Measurements from ENCODE around the gene RLBP1. TPM values are rescaled to one million over a fixed set of nuclear protein-coding genes. Genes with fewer than 3 reads are reported as not detected.

The RLBP1 gene
- total RNA-seq, 5 donors from 2014 or later (not counting 1 experiment from before 2014, with no cell fraction given): not detected

DNA sequence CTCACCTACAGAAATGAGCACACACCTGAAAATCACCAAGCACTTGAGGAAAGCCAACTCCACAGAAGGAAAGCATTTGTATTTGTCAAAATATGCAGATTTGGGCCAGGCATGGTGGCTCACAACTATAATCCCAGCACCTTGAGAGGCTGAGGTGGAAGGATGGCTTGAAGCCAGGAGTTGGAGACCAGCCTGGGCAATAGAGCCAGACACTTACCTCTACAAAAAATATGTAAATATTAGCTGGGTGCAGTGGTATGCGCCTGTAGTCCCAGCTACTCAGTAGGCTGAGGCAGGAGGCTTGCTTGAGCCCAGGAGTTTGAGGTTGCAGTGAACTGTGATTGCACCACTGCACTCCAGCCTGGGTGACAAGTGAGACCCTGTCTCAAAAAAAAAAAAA lies 12.3 kb downstream of the RLBP1 start:
- no peak for ATAC-seq (replicated peaks in 1 of 4)

DNA sequence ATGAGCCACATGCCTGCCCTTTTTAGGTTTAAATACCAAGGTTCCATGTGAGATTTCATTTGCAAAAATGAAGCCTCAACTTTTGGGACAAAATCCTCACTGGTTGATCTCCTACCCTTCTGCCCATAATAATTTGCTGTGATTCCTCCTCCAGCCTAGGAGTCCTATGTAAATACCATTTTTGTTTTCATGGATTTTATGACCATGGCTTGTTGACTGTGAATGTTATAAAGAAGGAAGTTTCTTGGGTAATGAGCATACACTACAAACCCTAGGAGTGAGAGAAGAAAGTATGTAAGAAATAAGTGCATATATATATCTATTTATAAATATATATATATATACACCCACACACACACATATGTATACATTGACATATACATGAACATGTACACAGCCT lies 13.1 kb downstream of the RLBP1 start:
- ChIA-PET POLR2A (no interaction called here), CTCF (no interaction called here)
- Mint-ChIP-seq H3K36me3 (no peaks in the 10 kb centered on the region), H3K27ac (no peak overlapping the region), H3K9me3 (no peaks in the 10 kb centered on the region), H3K4me3 (no peak overlapping the region), H3K27me3 (peaks cover 3% of the 10 kb centered on the region in 2 donors), H3K4me1 (peaks cover 20 to 29% (median 27%) of the 10 kb centered on the region in 3 donors)
- H3K4me3 ChIP-seq (ENCODE audit: control insufficient read depth in 1 of 2, extremely low read depth in 1 of 2, low read length in 1 of 2): no peak overlapping the region
- no peak for DNase-seq
- H3K27ac ChIP-seq (ENCODE audit: low read length): no peak overlapping the region
- H3K27me3 ChIP-seq (replicated peaks in 1 of 2; ENCODE audit: control insufficient read depth in 2 of 2, extremely low read depth in 1 of 2, insufficient read depth in 2 of 2, low read length in 1 of 2): peaks cover 0 to 8% of the 10 kb centered on the region in 2 experiments
- no peak for ATAC-seq (replicated peaks in 1 of 4)
- H3K36me3 ChIP-seq (ENCODE audit: control insufficient read depth in 2 of 2, extremely low read depth in 1 of 2, insufficient read depth in 1 of 2, low read length in 1 of 2): no peaks in the 10 kb centered on the region
- H3K4me1 ChIP-seq (ENCODE audit: control insufficient read depth in 1 of 2, extremely low read depth in 1 of 2, insufficient read depth in 2 of 2, low read length in 2 of 2): peaks cover 4 to 21% of the 10 kb centered on the region in 2 experiments
- no peaks in the 10 kb centered on the region for H3K9me3 ChIP-seq

More for the DNA sequence above, 12.3 kb downstream of the RLBP1 start:
- Histone ChIP-seq H3K9me3 (no peaks in the 10 kb centered on the region), H3K4me3 (ENCODE audit: control insufficient read depth in 1 of 2, extremely low read depth in 1 of 2, low read length in 1 of 2) (no peak overlapping the region), H3K27ac (ENCODE audit: low read length) (no peak overlapping the region), H3K4me1 (ENCODE audit: control insufficient read depth in 1 of 2, extremely low read depth in 1 of 2, insufficient read depth in 2 of 2, low read length in 2 of 2) (peaks cover under 1 to 16% of the 10 kb centered on the region in 2 experiments), H3K27me3 (replicated peaks in 1 of 2; ENCODE audit: control insufficient read depth in 2 of 2, extremely low read depth in 1 of 2, insufficient read depth in 2 of 2, low read length in 1 of 2) (peaks cover 0 to 8% of the 10 kb centered on the region in 2 experiments), H3K36me3 (ENCODE audit: control insufficient read depth in 2 of 2, extremely low read depth in 1 of 2, insufficient read depth in 1 of 2, low read length in 1 of 2) (no peaks in the 10 kb centered on the region)
- no peaks in the 10 kb centered on the region for H3K36me3 Mint-ChIP-seq
- ChIA-PET CTCF (interaction anchor here (0.7 to 0.8 kb wide), 3 partner anchors 40 to 1227 kb away, joined by 4 read pairs; no protein-coding TSS in a partner anchor), POLR2A (no interaction called here)
- H3K27ac Mint-ChIP-seq: no peak overlapping the region
- no peaks in the 10 kb centered on the region for H3K9me3 Mint-ChIP-seq
- H3K27me3 Mint-ChIP-seq: peaks cover 3% of the 10 kb centered on the region in 2 donors
- no CpG with 5 or more reads among the region's 1 CpG for WGBS (ENCODE audit: insufficient coverage)
- DNase-seq: no peak
- peaks cover 12 to 21% (median 19%) of the 10 kb centered on the region in 3 donors for H3K4me1 Mint-ChIP-seq
- no peak overlapping the region for H3K4me3 Mint-ChIP-seq

DNA sequence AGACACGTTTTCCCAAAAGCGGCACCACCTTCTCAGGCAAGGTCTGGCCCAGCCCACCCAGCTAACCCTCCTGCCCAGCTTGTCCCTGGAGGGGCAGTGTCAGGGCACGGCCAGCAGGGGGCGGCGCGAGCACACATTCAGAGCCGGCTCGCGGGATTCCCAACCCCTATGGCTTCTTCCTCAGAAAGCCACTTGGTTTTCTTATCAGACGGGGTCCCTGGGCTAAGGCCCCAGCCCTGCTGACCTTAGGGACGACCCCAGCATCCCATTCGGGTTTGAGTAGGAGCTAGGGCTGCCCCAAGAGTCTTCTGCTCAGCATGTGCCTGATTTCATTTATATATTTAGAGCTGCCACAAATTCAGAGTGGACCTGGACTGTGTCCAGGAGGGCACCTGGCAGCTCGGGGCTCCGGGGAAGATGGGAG lies 14.5 kb downstream of the RLBP1 start:
- CTCF ChIA-PET: interaction anchor here (0.6 to 2.1 kb wide), 15 partner anchors 8 to 304 kb away, joined by 3 to 11 read pairs (median 4); partner anchors contain the start of genes FANCI (in 1 of the 2) and POLG (in 1 of the 2)
- H3K27ac Mint-ChIP-seq: no peak overlapping the region
- peaks cover 3% of the 10 kb centered on the region in 2 donors for H3K27me3 Mint-ChIP-seq
- peaks cover 21 to 30% (median 30%) of the 10 kb centered on the region in 3 donors for H3K4me1 Mint-ChIP-seq
- Histone ChIP-seq H3K27ac (ENCODE audit: low read length) (no peak overlapping the region), H3K27me3 (replicated peaks in 1 of 2; ENCODE audit: control insufficient read depth in 2 of 2, extremely low read depth in 1 of 2, insufficient read depth in 2 of 2, low read length in 1 of 2) (peaks cover 0 to 8% of the 10 kb centered on the region in 2 experiments), H3K4me1 (ENCODE audit: control insufficient read depth in 1 of 2, extremely low read depth in 1 of 2, insufficient read depth in 2 of 2, low read length in 2 of 2) (peaks cover 4 to 21% of the 10 kb centered on the region in 2 experiments), H3K36me3 (ENCODE audit: control insufficient read depth in 2 of 2, extremely low read depth in 1 of 2, insufficient read depth in 1 of 2, low read length in 1 of 2) (no peaks in the 10 kb centered on the region), H3K9me3 (no peaks in the 10 kb centered on the region), H3K4me3 (ENCODE audit: control insufficient read depth in 1 of 2, extremely low read depth in 1 of 2, low read length in 1 of 2) (no peak overlapping the region)
- H3K9me3 Mint-ChIP-seq: no peaks in the 10 kb centered on the region
- 0% methylated on average over 14 of the region's 14 CpGs for WGBS (ENCODE audit: insufficient coverage)
- DNase-seq (peak; percentile 9 to 81 (median 56)), ATAC-seq (replicated peaks in 1 of 4) (peak; percentile 80 to 91 (median 82))
- POLR2A ChIA-PET: interaction anchor here in 1 of 2 donors (0.5 kb wide), 1 partner anchor 246 kb away, joined by 4 read pairs; no protein-coding TSS in a partner anchor
- peak overlapping the region in 1 of 3 donors; percentile 19 for H3K4me3 Mint-ChIP-seq
- H3K36me3 Mint-ChIP-seq: no peaks in the 10 kb centered on the region

DNA sequence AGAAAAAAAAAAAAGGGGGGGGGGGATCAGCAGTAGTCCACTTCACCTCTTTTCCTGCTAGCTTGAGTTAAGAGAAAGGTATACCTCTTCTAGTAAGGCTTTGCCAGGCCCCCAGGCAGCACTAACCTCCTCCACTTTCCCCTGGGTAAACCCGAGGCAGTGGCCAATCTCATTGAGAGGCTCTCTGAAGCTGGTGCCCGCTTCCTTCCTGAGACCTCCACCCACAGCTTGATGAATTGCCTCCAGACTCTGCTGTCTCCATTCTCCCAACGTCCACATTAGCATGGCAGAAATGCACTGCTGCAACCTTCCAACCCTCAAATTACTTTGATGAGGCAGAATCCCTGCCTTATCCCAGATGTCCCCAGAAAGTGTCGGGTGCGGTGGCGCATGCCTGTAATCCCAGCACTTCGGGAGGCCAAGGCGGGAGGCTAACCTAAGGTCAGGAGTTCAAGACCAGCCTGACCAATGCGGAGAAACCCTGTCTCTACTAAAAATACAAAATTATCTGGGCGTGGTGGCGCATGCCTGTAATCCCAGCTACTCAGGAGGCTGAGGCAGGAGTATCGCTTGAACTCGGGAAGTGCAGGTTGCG lies 15.3 kb downstream of the RLBP1 start:
- Mint-ChIP-seq H3K27ac (no peak overlapping the region), H3K27me3 (peaks cover 3% of the 10 kb centered on the region in 2 donors)
- H3K4me3 ChIP-seq (ENCODE audit: control insufficient read depth in 1 of 2, extremely low read depth in 1 of 2, low read length in 1 of 2): no peak overlapping the region

DNA sequence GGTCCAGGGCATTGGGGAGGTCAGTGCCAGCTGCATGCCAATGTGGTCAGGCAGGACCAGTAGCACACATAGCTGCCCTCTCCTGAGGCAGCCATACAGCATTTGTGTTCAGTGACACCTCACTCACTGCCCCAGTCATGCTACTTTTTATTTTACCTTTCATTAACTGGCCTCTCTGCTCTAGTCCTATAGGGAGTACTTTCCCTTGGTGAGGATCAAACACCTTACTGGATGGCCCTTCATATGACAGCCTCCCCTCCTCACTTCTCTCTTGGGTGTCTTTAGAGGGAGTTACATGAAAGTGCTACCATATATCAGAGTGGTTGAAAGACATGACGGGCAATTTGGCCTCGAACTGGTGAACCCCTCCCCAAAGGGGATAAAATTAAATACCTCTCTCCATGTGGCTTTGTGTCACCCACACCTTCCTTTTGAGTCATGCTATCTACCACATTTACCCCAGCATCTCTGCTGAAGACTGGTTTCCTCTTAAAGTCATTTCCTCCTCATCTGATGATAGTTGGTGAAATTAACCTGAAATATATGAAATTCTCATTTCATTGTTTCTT lies 17.6 kb downstream of the RLBP1 start:
- Histone ChIP-seq H3K27me3 (replicated peaks in 1 of 2; ENCODE audit: control insufficient read depth in 2 of 2, extremely low read depth in 1 of 2, insufficient read depth in 2 of 2, low read length in 1 of 2) (peaks cover 0 to 8% of the 10 kb centered on the region in 2 experiments), H3K27ac (ENCODE audit: low read length) (no peak overlapping the region), H3K4me1 (ENCODE audit: control insufficient read depth in 1 of 2, extremely low read depth in 1 of 2, insufficient read depth in 2 of 2, low read length in 2 of 2) (peaks cover 4 to 21% of the 10 kb centered on the region in 2 experiments), H3K36me3 (ENCODE audit: control insufficient read depth in 2 of 2, extremely low read depth in 1 of 2, insufficient read depth in 1 of 2, low read length in 1 of 2) (peaks cover 1 to 5% of the 10 kb centered on the region in 2 donors), H3K9me3 (no peaks in the 10 kb centered on the region), H3K4me3 (ENCODE audit: control insufficient read depth in 1 of 2, extremely low read depth in 1 of 2, low read length in 1 of 2) (no peak overlapping the region)
- peak overlapping the region; percentile 5 to 83 for H3K27ac Mint-ChIP-seq
- no CpG with 5 or more reads among the region's 2 CpGs for WGBS (ENCODE audit: insufficient coverage)
- H3K4me3 Mint-ChIP-seq: no peak overlapping the region
- ChIA-PET CTCF (interaction anchor here in 1 of 2 donors (0.8 kb wide), 1 partner anchor 10 kb away, joined by 3 read pairs; no protein-coding TSS in a partner anchor), POLR2A (no interaction called here)
- no peaks in the 10 kb centered on the region for H3K9me3 Mint-ChIP-seq
- H3K4me1 Mint-ChIP-seq: peaks cover 21 to 30% (median 30%) of the 10 kb centered on the region in 3 donors
- peaks cover 3% of the 10 kb centered on the region in 2 donors for H3K27me3 Mint-ChIP-seq
- peak in 1 of 35 experiments; percentile 16 for DNase-seq
- peak in 3 of 4 experiments; percentile 67 to 73 (median 72) for ATAC-seq (replicated peaks in 1 of 4)
- H3K36me3 Mint-ChIP-seq: peaks cover 8% of the 10 kb centered on the region

More for the DNA sequence above, 15.3 kb downstream of the RLBP1 start:
- Histone ChIP-seq H3K27ac (ENCODE audit: low read length) (no peak overlapping the region), H3K27me3 (replicated peaks in 1 of 2; ENCODE audit: control insufficient read depth in 2 of 2, extremely low read depth in 1 of 2, insufficient read depth in 2 of 2, low read length in 1 of 2) (peaks cover 0 to 8% of the 10 kb centered on the region in 2 experiments), H3K9me3 (no peaks in the 10 kb centered on the region), H3K4me1 (ENCODE audit: control insufficient read depth in 1 of 2, extremely low read depth in 1 of 2, insufficient read depth in 2 of 2, low read length in 2 of 2) (peaks cover 4 to 21% of the 10 kb centered on the region in 2 experiments), H3K36me3 (ENCODE audit: control insufficient read depth in 2 of 2, extremely low read depth in 1 of 2, insufficient read depth in 1 of 2, low read length in 1 of 2) (no peaks in the 10 kb centered on the region)
- DNase-seq: no peak
- Mint-ChIP-seq H3K36me3 (peaks cover 3% of the 10 kb centered on the region), H3K9me3 (no peaks in the 10 kb centered on the region), H3K4me1 (peaks cover 21 to 30% (median 30%) of the 10 kb centered on the region in 3 donors), H3K4me3 (no peak overlapping the region)
- ATAC-seq (replicated peaks in 1 of 4): no peak
- WGBS (ENCODE audit: insufficient coverage): 76% methylated on average over 9 of the region's 14 CpGs
- ChIA-PET CTCF (interaction anchor here (0.6 to 2.1 kb wide), 17 partner anchors 9 to 1260 kb away, joined by 3 to 11 read pairs (median 4); partner anchors contain the start of gene FANCI (in 1 of the 2)), POLR2A (no interaction called here)

DNA sequence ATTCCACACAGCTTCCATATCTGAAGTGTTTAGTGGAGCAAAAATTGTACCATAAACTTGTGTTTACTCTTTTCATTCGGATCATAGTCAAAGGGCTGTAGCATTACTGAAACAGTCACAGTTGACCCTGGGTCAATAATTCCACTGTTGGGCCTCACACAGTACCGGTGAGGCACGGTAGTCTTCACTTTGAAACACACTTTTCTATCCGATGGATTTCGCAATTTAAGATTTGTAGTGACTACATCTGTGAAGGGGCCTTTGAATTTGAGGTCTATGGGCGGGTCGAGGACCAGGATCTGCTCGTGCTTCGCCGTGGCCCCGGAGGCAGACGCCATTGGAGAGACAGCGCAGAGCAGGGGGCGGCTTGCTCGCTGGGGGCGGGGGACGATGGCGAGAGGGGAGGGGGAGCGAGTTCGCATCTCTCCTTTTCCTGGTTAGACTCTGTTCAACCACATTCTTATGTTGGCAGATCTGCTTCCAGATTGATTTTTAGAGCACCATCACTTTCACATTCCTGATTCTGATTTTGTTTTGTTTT lies 19.8 kb downstream of the RLBP1 start:
- Histone ChIP-seq H3K36me3 (ENCODE audit: control insufficient read depth in 2 of 2, extremely low read depth in 1 of 2, insufficient read depth in 1 of 2, low read length in 1 of 2) (peaks cover 4 to 9% of the 10 kb centered on the region in 2 donors), H3K4me3 (ENCODE audit: control insufficient read depth in 1 of 2, extremely low read depth in 1 of 2, low read length in 1 of 2) (no peak overlapping the region), H3K27me3 (replicated peaks in 1 of 2; ENCODE audit: control insufficient read depth in 2 of 2, extremely low read depth in 1 of 2, insufficient read depth in 2 of 2, low read length in 1 of 2) (no peaks in the 10 kb centered on the region), H3K27ac (ENCODE audit: low read length) (no peak overlapping the region), H3K4me1 (ENCODE audit: control insufficient read depth in 1 of 2, extremely low read depth in 1 of 2, insufficient read depth in 2 of 2, low read length in 2 of 2) (peaks cover 4 to 13% of the 10 kb centered on the region in 2 experiments), H3K9me3 (no peaks in the 10 kb centered on the region)
- CTCF ChIA-PET: no interaction called here
- H3K36me3 Mint-ChIP-seq: peaks cover 16% of the 10 kb centered on the region
- POLR2A ChIA-PET: no interaction called here
- H3K4me1 Mint-ChIP-seq: peaks cover 14 to 31% (median 29%) of the 10 kb centered on the region in 3 donors
- no peaks in the 10 kb centered on the region for H3K27me3 Mint-ChIP-seq
- 96% methylated on average over 14 of the region's 20 CpGs for WGBS (ENCODE audit: insufficient coverage)
- H3K9me3 Mint-ChIP-seq: no peaks in the 10 kb centered on the region
- no peak overlapping the region for H3K27ac Mint-ChIP-seq
- DNase-seq (no peak), ATAC-seq (replicated peaks in 1 of 4) (no peak)
- no peak overlapping the region for H3K4me3 Mint-ChIP-seq

All from T-cell (primary cell).